Measurements from ENCODE around the gene COL15A1.

COL15A1 gene

DNA sequence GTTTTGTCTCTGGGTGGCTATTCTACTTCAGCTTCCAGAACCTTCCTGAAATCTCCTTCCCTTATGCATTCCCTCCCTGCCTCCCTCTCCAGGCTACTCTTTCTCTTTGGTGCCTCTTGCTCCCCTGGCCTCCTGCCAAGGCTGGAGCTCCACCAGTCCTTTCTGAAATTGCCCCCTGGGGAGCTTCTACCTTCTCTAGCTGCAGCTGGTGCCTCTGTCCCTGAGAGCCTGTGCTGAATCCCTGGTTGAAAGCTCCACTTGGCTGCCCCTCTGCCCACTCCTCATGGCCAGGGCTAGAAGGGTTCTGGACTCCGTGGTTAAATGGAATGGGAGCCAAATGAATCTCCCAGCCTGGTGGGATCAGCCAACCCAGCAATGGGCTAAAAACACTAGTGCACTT, 80.1 kb downstream of the COL15A1 start:
- no peak overlapping the region for H3K4me3 ChIP-seq (replicated peaks; ENCODE audit: insufficient read depth, low read length)
- DNase-seq (ENCODE audit: low read depth in 1 of 2, low spot score in 1 of 2) = no peak
- no peaks in the 10 kb centered on the region for H3K27me3 ChIP-seq (ENCODE audit: insufficient read depth, poor library complexity, severe bottlenecking)
- TF ChIP-seq REST (IDR thresholded peaks at IDR 0.05; ENCODE audit: insufficient replicate concordance, low read depth) (peak; percentile 79), POLR2AphosphoS5 (IDR thresholded peaks at IDR 0.05; ENCODE audit: low read depth) (no peak), SPI1 (IDR thresholded peaks at IDR 0.05; ENCODE audit: borderline replicate concordance, low read depth) (no peak), GABPA (IDR thresholded peaks at IDR 0.05; ENCODE audit: low read depth) (no peak)
- TF ChIP-seq, protein P1, sequence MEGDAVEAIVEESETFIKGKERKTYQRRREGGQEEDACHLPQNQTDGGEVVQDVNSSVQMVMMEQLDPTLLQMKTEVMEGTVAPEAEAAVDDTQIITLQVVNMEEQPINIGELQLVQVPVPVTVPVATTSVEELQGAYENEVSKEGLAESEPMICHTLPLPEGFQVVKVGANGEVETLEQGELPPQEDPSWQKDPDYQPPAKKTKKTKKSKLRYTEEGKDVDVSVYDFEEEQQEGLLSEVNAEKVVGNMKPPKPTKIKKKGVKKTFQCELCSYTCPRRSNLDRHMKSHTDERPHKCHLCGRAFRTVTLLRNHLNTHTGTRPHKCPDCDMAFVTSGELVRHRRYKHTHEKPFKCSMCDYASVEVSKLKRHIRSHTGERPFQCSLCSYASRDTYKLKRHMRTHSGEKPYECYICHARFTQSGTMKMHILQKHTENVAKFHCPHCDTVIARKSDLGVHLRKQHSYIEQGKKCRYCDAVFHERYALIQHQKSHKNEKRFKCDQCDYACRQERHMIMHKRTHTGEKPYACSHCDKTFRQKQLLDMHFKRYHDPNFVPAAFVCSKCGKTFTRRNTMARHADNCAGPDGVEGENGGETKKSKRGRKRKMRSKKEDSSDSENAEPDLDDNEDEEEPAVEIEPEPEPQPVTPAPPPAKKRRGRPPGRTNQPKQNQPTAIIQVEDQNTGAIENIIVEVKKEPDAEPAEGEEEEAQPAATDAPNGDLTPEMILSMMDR (IDR thresholded peaks at IDR 0.05; ENCODE audit: insufficient read depth, low read length) = no peak
- H3K27ac ChIP-seq (replicated peaks) = no peak overlapping the region

- TF ChIP-seq REST (IDR thresholded peaks at IDR 0.05; ENCODE audit: insufficient replicate concordance, low read depth) (no peak), SPI1 (IDR thresholded peaks at IDR 0.05; ENCODE audit: borderline replicate concordance, low read depth) (no peak), POLR2AphosphoS5 (IDR thresholded peaks at IDR 0.05; ENCODE audit: low read depth) (no peak), GABPA (IDR thresholded peaks at IDR 0.05; ENCODE audit: low read depth) (no peak)
- TF ChIP-seq, protein P1 (IDR thresholded peaks at IDR 0.05; ENCODE audit: insufficient read depth, low read length) = no peak
- no peak overlapping the region for H3K27ac ChIP-seq (replicated peaks)
- no peaks in the 10 kb centered on the region for H3K27me3 ChIP-seq (ENCODE audit: insufficient read depth, poor library complexity, severe bottlenecking)
- no peak for DNase-seq (ENCODE audit: low read depth in 1 of 2, low spot score in 1 of 2)
- H3K4me3 ChIP-seq (replicated peaks; ENCODE audit: insufficient read depth, low read length) = no peak overlapping the region
Measured at GRCh38 chr9:99024959-99025358, 81.3 kb downstream of the COL15A1 start.

- no peak for TF ChIP-seq POLR2AphosphoS5 (IDR thresholded peaks at IDR 0.05; ENCODE audit: low read depth)
- no peak for DNase-seq (ENCODE audit: low read depth in 1 of 2, low spot score in 1 of 2)
- H3K27me3 ChIP-seq (ENCODE audit: insufficient read depth, poor library complexity, severe bottlenecking) = no peaks in the 10 kb centered on the region
- H3K4me3 ChIP-seq (replicated peaks; ENCODE audit: insufficient read depth, low read length) = no peak overlapping the region
- no peak overlapping the region for H3K27ac ChIP-seq (replicated peaks)
Measured at GRCh38 chr9:99025616-99026270, 82.0 kb downstream of the COL15A1 start.

DNA sequence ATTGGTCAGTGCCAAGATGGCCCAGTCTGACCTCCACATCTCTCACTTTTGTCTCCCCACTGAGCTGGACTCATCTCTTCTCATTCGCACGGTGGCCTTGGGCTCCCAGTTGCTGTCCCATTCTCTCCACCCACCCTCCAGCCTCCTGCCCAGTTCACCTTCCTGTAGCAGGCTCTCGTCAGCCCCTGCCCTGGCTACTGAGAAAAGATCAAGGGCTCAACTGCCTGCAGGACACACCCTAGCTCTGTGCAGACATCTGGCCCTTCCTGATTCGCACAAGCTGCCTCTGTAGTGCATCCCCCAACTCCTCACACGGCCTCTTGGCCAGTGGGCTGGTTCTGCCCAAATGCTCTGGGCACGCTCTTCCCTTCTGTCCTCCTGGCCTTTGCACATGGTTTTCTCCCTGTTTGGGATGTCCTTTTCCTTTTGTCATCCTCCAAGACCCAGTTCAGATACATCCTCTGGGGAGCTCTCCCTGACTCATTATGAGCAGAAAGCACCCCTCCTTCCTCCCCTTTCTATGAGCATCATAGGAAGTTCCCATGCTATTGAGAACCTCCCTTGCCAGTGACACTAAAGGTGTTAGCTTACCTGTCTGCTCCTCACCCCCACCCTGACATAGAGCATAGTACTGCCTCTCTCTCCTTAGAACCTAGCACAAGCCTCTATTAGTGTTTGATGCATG, 82.7 kb downstream of the COL15A1 start:
- TF ChIP-seq SPI1 (IDR thresholded peaks at IDR 0.05; ENCODE audit: borderline replicate concordance, low read depth) = no peak
- no peak for TF ChIP-seq REST (IDR thresholded peaks at IDR 0.05; ENCODE audit: insufficient replicate concordance, low read depth)
- TF ChIP-seq POLR2AphosphoS5 (IDR thresholded peaks at IDR 0.05; ENCODE audit: low read depth) = no peak
- no peak for TF ChIP-seq GABPA (IDR thresholded peaks at IDR 0.05; ENCODE audit: low read depth)
- TF ChIP-seq, protein P1 (IDR thresholded peaks at IDR 0.05; ENCODE audit: insufficient read depth, low read length) = no peak
- Histone ChIP-seq H3K4me3 (replicated peaks; ENCODE audit: insufficient read depth, low read length) (no peak overlapping the region), H3K27ac (replicated peaks) (no peak overlapping the region), H3K27me3 (ENCODE audit: insufficient read depth, poor library complexity, severe bottlenecking) (no peaks in the 10 kb centered on the region)
- DNase-seq (ENCODE audit: low read depth in 1 of 2, low spot score in 1 of 2) = no peak
